ENCODE data around the gene WASF3.

GRCh38 chr13:26697069-26697955 lies 139.8 kb downstream of the WASF3 start:
- TF ChIP-seq TAF1 (conservative IDR thresholded peaks at IDR 0.05) (no peak), RAD21 (IDR thresholded peaks at IDR 0.05) (no peak)
